ENCODE measurements around the gene DUSP22.

Gene DUSP22

GRCh38 chr6:391559-392440 lies 99.5 kb downstream of the DUSP22 start, which contains the start of gene IRF4:
IRF4 (plus strand) TSS chr6:391752; CDS start chr6:393153, 1,401 bp downstream.
- in situ Hi-C loops (cut with HindIII; ENCODE audit: low sequenced_read_pairs): no loop called here

DNA sequence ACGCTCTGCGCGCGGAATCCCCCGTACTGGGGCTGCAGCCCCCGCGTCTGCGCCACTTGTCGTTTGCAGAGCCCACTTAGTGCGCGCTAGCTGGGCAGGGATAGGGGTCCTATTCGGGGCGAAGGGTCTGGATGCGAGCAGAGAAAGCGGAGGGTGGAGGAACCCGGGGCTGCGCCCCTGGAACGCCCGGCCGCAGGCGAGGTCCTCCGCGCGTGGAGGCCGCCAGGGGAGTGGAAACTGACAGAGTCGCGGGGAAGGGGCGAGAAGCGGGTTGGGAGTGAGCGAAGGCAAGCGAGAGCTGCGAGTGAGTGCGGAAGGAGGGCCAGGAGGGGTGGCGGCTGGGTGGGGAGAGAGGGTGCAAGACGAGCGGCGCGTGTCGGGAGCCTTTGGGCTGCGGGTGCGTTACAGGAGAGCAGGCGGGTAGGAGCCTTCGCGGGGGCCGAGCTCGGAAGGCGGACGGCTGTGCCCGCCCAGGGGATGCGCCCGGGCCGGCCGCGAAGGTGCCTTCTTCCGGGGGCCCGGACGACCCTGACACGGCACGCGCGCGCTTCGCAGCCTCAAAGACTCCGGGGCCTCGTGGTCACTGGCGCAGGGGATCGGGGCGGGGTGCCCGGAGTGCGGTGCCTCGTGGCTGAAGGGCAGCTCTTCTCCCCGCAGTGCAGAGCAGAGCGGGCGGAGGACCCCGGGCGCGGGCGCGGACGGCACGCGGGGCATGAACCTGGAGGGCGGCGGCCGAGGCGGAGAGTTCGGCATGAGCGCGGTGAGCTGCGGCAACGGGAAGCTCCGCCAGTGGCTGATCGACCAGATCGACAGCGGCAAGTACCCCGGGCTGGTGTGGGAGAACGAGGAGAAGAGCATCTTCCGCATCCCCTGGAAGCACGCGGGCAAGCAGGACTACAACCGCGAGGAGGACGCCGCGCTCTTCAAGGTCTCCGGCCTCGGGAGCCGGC lies 100.4 kb downstream of the DUSP22 start:
- in situ Hi-C loops (cut with HindIII; ENCODE audit: low sequenced_read_pairs): no loop called here

DNA sequence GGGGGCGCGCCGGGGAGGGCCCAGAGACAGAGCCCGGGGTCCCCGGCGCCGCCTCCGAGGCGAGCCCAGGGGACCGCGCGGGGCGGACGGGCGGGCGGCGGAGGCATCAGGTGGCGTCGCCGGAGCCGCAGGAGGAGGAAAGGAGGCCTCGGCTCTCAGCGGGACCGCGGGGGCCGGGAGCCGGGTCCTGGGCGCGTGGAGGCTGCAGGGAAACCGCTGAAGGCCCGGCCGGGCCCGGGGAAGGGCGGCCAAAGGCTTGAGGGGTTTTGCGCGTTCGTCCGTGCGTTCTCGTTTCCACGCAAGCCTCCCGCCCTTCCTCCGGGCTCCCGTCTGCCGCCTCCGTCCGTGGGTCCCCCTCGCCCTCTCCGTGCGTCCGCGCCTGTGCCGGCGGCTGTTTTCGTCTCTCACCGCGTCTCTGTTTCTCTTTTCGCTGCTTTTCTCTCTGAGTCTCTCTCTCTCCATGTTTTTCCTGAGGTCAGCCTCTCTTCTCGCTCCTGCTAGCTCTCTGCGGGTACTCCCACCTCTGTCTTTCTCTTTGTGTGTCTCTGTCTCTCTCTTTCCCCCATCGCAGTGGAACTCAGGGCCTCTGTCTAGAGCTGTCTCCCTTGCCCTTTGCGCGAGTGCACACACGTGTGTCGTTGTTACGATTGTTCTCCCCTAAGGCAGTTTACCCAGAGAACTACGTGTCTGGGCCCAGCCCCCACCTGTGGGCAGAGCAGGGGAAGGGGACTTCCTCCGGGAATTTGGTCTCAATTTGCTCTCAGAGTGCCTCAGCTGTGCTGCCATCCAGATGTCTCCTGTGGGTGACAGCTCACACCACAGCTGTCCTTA lies 101.3 kb downstream of the DUSP22 start:
- in situ Hi-C loops (cut with HindIII; ENCODE audit: low sequenced_read_pairs): no loop called here

DNA sequence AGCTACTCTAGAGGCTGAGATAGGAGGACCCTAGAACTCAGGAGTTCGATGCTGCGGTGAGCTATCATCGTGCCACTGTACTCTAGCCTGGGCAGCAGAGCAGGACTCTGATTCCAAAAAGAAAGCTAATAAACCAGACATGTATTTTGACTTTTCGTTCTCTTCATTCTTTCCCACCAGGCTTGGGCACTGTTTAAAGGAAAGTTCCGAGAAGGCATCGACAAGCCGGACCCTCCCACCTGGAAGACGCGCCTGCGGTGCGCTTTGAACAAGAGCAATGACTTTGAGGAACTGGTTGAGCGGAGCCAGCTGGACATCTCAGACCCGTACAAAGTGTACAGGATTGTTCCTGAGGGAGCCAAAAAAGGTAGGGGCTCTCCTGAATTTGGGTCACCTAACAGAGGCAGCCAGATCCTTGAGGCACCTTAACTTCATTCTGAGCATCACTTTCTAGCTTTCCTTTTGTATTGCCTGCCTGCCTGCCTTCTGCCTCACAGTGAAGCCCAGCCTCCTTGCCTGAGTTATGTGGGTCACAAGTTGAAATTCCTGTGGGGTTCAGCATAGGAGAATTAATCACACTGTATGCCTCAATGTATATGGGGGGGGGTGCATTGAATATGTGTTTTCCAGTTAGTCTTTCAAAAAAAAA lies 102.5 kb downstream of the DUSP22 start:
- in situ Hi-C loops (cut with HindIII; ENCODE audit: low sequenced_read_pairs): no loop called here

DNA sequence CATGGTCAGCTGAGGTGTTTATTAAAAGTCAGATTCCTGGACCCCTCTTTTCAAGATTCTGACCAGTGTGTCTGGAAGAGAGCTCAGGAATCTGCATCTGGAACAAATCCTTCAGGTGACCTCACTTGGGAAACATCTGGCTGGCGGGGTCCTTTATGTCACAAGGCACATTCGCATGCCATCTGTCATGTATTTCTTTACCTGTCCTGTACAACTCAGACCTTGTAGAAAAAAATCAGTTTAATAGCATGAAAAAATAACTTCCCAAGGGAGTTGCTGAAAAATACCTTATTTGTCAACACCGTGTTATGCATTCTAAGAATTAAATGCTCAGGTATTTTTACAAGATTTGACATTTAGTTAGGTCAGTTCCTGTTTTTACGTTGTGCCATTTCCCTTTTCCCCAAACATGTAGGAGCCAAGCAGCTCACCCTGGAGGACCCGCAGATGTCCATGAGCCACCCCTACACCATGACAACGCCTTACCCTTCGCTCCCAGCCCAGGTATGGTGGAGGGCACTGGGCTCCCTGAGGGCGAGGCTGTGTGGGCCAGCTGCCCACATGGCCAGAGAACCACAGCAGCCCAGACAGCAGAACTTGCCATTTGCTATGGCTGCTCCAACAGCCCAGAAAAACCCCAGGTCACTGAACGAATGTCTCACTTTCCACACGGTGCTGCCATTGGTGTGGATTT lies 103.3 kb downstream of the DUSP22 start:
- in situ Hi-C loops (cut with HindIII; ENCODE audit: low sequenced_read_pairs): no loop called here

DNA sequence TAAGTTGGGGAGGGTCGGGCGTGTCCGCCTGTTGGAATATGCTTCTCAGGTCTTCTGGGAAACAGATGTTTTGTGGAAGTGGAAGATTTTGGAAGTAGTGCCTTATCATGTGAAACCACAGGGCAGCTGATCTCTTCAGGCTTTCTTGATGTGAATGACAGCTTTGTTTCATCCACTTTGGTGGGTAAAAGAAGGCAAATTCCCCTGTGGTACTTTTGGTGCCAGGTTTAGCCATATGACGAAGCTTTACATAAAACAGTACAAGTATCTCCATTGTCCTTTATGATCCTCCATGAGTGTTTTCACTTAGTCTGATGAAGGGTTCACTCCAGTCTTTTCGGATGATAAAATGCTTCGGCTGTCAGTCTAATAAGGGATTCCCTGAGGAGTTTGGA lies 103.8 kb downstream of the DUSP22 start:
- in situ Hi-C loops (cut with HindIII; ENCODE audit: low sequenced_read_pairs): no loop called here

- in situ Hi-C loops (cut with HindIII; ENCODE audit: low sequenced_read_pairs): no loop called here
Measured at GRCh38 chr6:397056-397455, 104.8 kb downstream of the DUSP22 start.

DNA sequence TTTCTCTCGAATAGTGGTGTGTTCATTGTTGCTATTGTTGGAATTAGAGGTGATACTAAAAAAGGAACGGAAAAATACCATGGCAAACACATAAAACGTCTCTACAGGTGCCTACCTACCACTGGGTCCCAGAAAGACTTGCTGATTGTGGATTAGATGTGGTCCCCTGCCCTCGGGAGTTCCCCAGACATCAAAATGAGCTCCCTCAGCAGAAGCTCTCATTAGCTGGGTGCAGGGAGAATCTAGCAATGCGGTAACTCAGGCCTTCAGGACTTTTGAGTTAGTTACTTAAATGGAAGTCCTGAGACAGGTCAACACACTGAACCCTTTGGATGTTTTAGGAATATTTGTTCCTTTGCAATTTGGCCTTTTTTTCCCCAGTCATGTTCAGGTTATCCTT lies 105.3 kb downstream of the DUSP22 start:
- in situ Hi-C loops (cut with HindIII; ENCODE audit: low sequenced_read_pairs): no loop called here

- in situ Hi-C loops (cut with HindIII; ENCODE audit: low sequenced_read_pairs): no loop called here
Measured at GRCh38 chr6:398065-398464, 105.8 kb downstream of the DUSP22 start.

GRCh38 chr6:398558-399078 lies 106.3 kb downstream of the DUSP22 start:
- in situ Hi-C loops (cut with HindIII; ENCODE audit: low sequenced_read_pairs): no loop called here

DNA sequence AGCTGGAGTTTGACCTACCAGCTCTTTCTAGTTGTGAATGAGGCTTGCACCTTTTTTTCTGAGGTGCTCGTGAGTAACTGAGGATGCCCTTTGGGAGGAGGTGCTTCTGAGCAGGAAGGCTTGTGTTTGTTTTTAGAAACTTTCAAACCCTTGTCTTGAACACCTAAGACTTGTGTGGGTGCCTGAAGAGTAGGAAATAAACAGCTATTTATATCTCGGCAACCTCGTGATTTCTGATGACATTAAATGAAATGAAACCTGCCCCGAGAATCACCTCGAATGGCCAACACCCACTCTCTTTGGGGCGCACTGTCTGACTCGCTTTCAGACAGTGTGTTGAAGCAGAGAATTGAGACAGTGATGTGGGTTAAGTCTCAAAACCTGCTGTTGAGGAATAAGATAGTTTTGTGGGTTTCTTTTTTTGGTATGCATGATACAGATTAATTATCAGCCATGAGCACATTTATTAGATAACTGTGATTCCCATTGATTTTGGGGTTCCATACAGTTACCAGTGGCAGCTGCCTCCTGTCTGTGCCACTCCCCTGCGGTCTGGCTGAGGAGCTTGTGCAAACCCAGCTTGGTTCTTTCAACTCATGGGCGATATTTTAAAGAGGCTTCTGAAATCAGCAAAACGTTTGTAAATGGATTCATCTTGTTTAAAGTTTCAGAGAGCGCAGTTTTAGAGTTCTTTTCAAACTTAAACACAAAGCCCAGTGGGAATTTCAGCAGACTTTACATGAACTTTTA lies 107.7 kb downstream of the DUSP22 start:
- in situ Hi-C loops (cut with HindIII; ENCODE audit: low sequenced_read_pairs): no loop called here

- in situ Hi-C loops (cut with HindIII; ENCODE audit: low sequenced_read_pairs): no loop called here
Measured at GRCh38 chr6:400815-401214, 108.5 kb downstream of the DUSP22 start.
